GM21723 (cell line): ENCODE results near the gene VSTM4.

Source experiments
- ATAC-seq: cut with Tn5 transposase; IDR thresholded peaks from one replicate; pipeline ENCODE4 v1.9.1; 2021; ENCODE audit warnings: mild to moderate bottlenecking, moderate library complexity; ENCODE audit not compliant: unreplicated experiment

The VSTM4 gene

GRCh38 chr10:48978318-48978717, 137.0 kb downstream of the VSTM4 start:
- ATAC-seq = no peak

- ATAC-seq = no peak
Measured at GRCh38 chr10:48976196-48976595, 139.1 kb downstream of the VSTM4 start.

- no peak for ATAC-seq
Measured at GRCh38 chr10:48974510-48975156, 140.7 kb downstream of the VSTM4 start.

- ATAC-seq = no peak
Measured at GRCh38 chr10:48973065-48973464, 142.3 kb downstream of the VSTM4 start.

- no peak for ATAC-seq
Measured at GRCh38 chr10:48970654-48971053, 144.7 kb downstream of the VSTM4 start.

GRCh38 chr10:48970046-48970445, 145.3 kb downstream of the VSTM4 start:
- ATAC-seq = no peak

- ATAC-seq = no peak
Measured at GRCh38 chr10:48968036-48968435, 147.3 kb downstream of the VSTM4 start.

GRCh38 chr10:48965460-48965859, 149.9 kb downstream of the VSTM4 start:
- no peak for ATAC-seq
